ENCODE data around the gene BEGAIN. TPM values are rescaled to one million over a fixed set of nuclear protein-coding genes. Genes with fewer than 3 reads are reported as not detected.

The BEGAIN gene
- polyA plus RNA-seq, 4 donors: 1.3 to 13.5 (median 5.1) TPM

DNA sequence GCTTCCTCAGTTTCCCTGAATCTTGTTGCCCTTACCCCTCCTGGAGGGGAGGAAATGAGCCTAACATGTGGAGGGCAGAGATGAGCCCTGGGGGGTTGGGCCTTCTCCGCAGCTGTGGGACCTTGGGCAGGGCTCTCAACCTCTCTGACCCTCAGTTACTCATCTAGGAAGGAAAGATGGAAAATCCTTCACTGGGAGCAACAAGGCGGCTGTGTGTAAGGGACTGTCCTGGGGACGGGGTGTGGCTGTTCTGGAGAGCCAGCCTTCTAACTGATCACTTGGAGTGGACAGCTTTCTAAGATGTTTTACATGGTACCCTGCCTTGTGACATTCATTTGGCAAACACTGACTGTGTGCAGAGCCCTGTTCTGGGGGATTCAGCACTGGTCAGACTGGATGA lies 14.7 kb downstream of the BEGAIN start:
- H3K4me3 ChIP-seq (ENCODE audit: low read depth in 1 of 3, low read length in 3 of 3): no peak overlapping the region
- H3K27me3 ChIP-seq (ENCODE audit: control insufficient read depth in 3 of 3, insufficient read depth in 3 of 3, low read length in 3 of 3): peaks cover 4 to 65% (median 16%) of the 10 kb centered on the region in 3 donors
- no peaks in the 10 kb centered on the region for H3K4me1 ChIP-seq (ENCODE audit: control insufficient read depth in 3 of 3, insufficient read depth in 2 of 3, low read depth in 1 of 3, low read length in 2 of 3)
- H3K27ac ChIP-seq (ENCODE audit: low read depth in 1 of 3, low read length in 2 of 3): no peak overlapping the region
- DNase-seq: no peak
- H3K9me3 ChIP-seq (ENCODE audit: control insufficient read depth in 2 of 2, insufficient read depth in 1 of 2, low read depth in 1 of 2, low read length in 1 of 2): no peaks in the 10 kb centered on the region
- no peak for FAIRE-seq
- no peaks in the 10 kb centered on the region for H3K36me3 ChIP-seq (ENCODE audit: control insufficient read depth in 3 of 3, insufficient read depth in 2 of 3, low read depth in 1 of 3, low read length in 3 of 3)
- 39 to 72% (median 70%) methylated on average over 3 of the region's 3 CpGs for WGBS, 3 donors

DNA sequence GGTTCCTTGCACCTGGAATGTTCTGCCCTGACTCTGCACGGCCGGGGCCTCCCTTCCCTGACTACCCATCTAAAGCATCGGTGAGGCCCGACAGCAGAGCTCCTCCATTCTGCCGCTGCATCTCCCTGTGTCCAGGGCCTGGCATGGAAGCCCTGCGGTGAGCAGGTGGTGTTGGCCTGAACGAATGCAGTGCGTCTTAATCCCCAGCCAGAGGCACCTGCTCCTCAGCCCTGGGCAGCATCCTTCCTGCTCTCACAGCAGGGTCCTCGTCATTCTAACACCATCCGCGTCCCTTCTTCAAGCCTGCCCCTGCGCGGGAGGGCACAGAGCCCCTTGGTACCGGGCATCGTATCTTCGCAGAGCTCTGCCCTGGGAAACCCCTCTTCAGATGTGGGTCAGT lies 15.4 kb downstream of the BEGAIN start:
- 71 to 82% (median 75%) methylated on average over 16 of the region's 16 CpGs for WGBS, 3 donors

GRCh38 chr14:100570726-100571454 lies 16.3 kb downstream of the BEGAIN start:
- H3K27me3 ChIP-seq (ENCODE audit: control insufficient read depth in 3 of 3, insufficient read depth in 3 of 3, low read length in 3 of 3): peaks cover 11 to 79% (median 16%) of the 10 kb centered on the region in 3 donors
- H3K9me3 ChIP-seq (ENCODE audit: control insufficient read depth in 2 of 2, insufficient read depth in 1 of 2, low read depth in 1 of 2, low read length in 1 of 2): no peaks in the 10 kb centered on the region

More for the DNA sequence above, 15.4 kb downstream of the BEGAIN start:
- no peak for DNase-seq
- H3K9me3 ChIP-seq (ENCODE audit: control insufficient read depth in 2 of 2, insufficient read depth in 1 of 2, low read depth in 1 of 2, low read length in 1 of 2): no peaks in the 10 kb centered on the region
- no peaks in the 10 kb centered on the region for H3K36me3 ChIP-seq (ENCODE audit: control insufficient read depth in 3 of 3, insufficient read depth in 2 of 3, low read depth in 1 of 3, low read length in 3 of 3)
- H3K27ac ChIP-seq (ENCODE audit: low read depth in 1 of 3, low read length in 2 of 3): no peak overlapping the region
- H3K4me3 ChIP-seq (ENCODE audit: low read depth in 1 of 3, low read length in 3 of 3): no peak overlapping the region
- FAIRE-seq: no peak
- H3K4me1 ChIP-seq (ENCODE audit: control insufficient read depth in 3 of 3, insufficient read depth in 2 of 3, low read depth in 1 of 3, low read length in 2 of 3): no peaks in the 10 kb centered on the region
- peaks cover 9 to 69% (median 16%) of the 10 kb centered on the region in 3 donors for H3K27me3 ChIP-seq (ENCODE audit: control insufficient read depth in 3 of 3, insufficient read depth in 3 of 3, low read length in 3 of 3)

GRCh38 chr14:100569734-100570286 lies 17.4 kb downstream of the BEGAIN start:
- 25 to 34% (median 34%) methylated on average over 13 to 14 of the region's 14 CpGs for WGBS, 3 donors

More at GRCh38 chr14:100570726-100571454, 16.3 kb downstream of the BEGAIN start:
- no peak for FAIRE-seq
- no peak overlapping the region for H3K27ac ChIP-seq (ENCODE audit: low read depth in 1 of 3, low read length in 2 of 3)
- 66 to 74% (median 71%) methylated on average over 18 to 23 of the region's 23 CpGs for WGBS, 3 donors
- H3K4me3 ChIP-seq (ENCODE audit: low read depth in 1 of 3, low read length in 3 of 3): no peak overlapping the region
- H3K4me1 ChIP-seq (ENCODE audit: control insufficient read depth in 3 of 3, insufficient read depth in 2 of 3, low read depth in 1 of 3, low read length in 2 of 3): no peaks in the 10 kb centered on the region
- no peaks in the 10 kb centered on the region for H3K36me3 ChIP-seq (ENCODE audit: control insufficient read depth in 3 of 3, insufficient read depth in 2 of 3, low read depth in 1 of 3, low read length in 3 of 3)
- no peak for DNase-seq

DNA sequence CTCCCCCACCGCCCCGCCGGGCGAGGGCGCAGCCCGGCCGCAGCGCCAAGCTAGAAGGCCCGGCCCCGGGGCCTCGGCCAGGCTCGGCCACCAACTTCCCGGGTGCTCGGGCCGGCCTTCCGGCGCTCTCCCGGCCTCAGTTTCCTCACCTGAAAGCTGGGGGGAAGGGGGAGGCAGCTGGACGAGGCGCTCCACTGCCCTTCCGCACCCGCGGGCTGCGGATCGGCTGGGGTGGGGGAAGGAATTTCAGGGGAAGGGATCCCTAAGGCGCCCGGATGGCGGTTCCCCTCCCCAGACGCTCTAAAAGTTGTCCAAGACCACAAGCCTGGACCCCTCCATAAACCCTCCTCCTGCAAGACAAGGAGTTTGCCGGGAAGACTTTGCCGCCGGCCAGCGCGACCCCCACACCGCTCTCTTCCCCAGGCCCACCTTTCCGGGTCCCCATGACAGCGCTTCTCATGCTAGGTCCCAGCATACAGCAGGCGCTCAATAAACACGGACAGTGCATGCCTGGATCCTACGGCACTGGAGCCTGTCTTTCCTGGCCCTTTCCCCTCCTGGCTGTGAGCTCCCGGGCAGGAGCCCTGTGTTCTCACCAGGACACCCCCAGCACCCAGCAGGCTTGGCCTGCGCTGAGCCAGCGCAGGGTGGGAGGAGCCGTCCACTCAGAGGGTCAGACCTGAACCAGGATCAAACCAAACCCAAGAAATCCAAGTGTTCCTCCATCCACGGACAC lies 18.1 kb downstream of the BEGAIN start:
- WGBS, 3 donors: 5 to 12% (median 9%) methylated on average over 27 to 45 of the region's 45 CpGs
- no peaks in the 10 kb centered on the region for H3K36me3 ChIP-seq (ENCODE audit: control insufficient read depth in 3 of 3, insufficient read depth in 2 of 3, low read depth in 1 of 3, low read length in 3 of 3)
- no peaks in the 10 kb centered on the region for H3K4me1 ChIP-seq (ENCODE audit: control insufficient read depth in 3 of 3, insufficient read depth in 2 of 3, low read depth in 1 of 3, low read length in 2 of 3)
- peaks cover 11 to 75% (median 16%) of the 10 kb centered on the region in 3 donors for H3K27me3 ChIP-seq (ENCODE audit: control insufficient read depth in 3 of 3, insufficient read depth in 3 of 3, low read length in 3 of 3)
- no peak overlapping the region for H3K27ac ChIP-seq (ENCODE audit: low read depth in 1 of 3, low read length in 2 of 3)
- no peaks in the 10 kb centered on the region for H3K9me3 ChIP-seq (ENCODE audit: control insufficient read depth in 2 of 2, insufficient read depth in 1 of 2, low read depth in 1 of 2, low read length in 1 of 2)
- no peak for DNase-seq
- FAIRE-seq: no peak
- H3K4me3 ChIP-seq (ENCODE audit: low read depth in 1 of 3, low read length in 3 of 3): no peak overlapping the region

More at GRCh38 chr14:100569734-100570286, 17.4 kb downstream of the BEGAIN start:
- H3K4me1 ChIP-seq (ENCODE audit: control insufficient read depth in 3 of 3, insufficient read depth in 2 of 3, low read depth in 1 of 3, low read length in 2 of 3): no peaks in the 10 kb centered on the region
- H3K27me3 ChIP-seq (ENCODE audit: control insufficient read depth in 3 of 3, insufficient read depth in 3 of 3, low read length in 3 of 3): peaks cover 11 to 75% (median 16%) of the 10 kb centered on the region in 3 donors
- no peak for FAIRE-seq
- no peak overlapping the region for H3K4me3 ChIP-seq (ENCODE audit: low read depth in 1 of 3, low read length in 3 of 3)
- H3K9me3 ChIP-seq (ENCODE audit: control insufficient read depth in 2 of 2, insufficient read depth in 1 of 2, low read depth in 1 of 2, low read length in 1 of 2): no peaks in the 10 kb centered on the region
- no peak overlapping the region for H3K27ac ChIP-seq (ENCODE audit: low read depth in 1 of 3, low read length in 2 of 3)
- no peaks in the 10 kb centered on the region for H3K36me3 ChIP-seq (ENCODE audit: control insufficient read depth in 3 of 3, insufficient read depth in 2 of 3, low read depth in 1 of 3, low read length in 3 of 3)
- DNase-seq: no peak

- FAIRE-seq (no peak), DNase-seq (no peak)
- H3K4me3 ChIP-seq (ENCODE audit: low read depth in 1 of 3, low read length in 3 of 3): peak overlapping the region in 2 of 3 donors; percentile 19 to 30
Observed at GRCh38 chr14:100568164-100568997, 18.8 kb downstream of the BEGAIN start.

DNA sequence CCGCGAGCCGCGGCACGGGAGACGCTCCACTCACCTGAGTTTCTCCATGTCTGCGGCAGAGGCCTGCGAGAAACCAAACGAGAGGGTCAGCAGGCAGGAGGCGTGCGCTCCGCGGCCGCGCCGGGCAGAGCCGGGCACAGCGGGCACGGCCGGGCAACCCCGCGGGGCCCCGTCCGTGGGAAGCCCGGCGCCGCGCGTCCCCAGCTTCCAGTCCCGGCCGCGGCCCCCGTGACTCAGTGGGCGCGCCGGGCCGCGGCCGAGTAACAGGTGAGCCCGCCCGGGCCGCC lies 19.4 kb downstream of the BEGAIN start:
- FAIRE-seq (no peak), DNase-seq (no peak)
- Histone ChIP-seq H3K27me3 (ENCODE audit: control insufficient read depth in 3 of 3, insufficient read depth in 3 of 3, low read length in 3 of 3) (peaks cover 11 to 70% (median 14%) of the 10 kb centered on the region in 3 donors), H3K27ac (ENCODE audit: low read depth in 1 of 3, low read length in 2 of 3) (no peak overlapping the region), H3K36me3 (ENCODE audit: control insufficient read depth in 3 of 3, insufficient read depth in 2 of 3, low read depth in 1 of 3, low read length in 3 of 3) (no peaks in the 10 kb centered on the region), H3K4me3 (ENCODE audit: low read depth in 1 of 3, low read length in 3 of 3) (peak overlapping the region in 1 of 3 donors; percentile 30), H3K4me1 (ENCODE audit: control insufficient read depth in 3 of 3, insufficient read depth in 2 of 3, low read depth in 1 of 3, low read length in 2 of 3) (no peaks in the 10 kb centered on the region), H3K9me3 (ENCODE audit: control insufficient read depth in 2 of 2, insufficient read depth in 1 of 2, low read depth in 1 of 2, low read length in 1 of 2) (no peaks in the 10 kb centered on the region)
- 0 to 1% (median 1%) methylated on average over 2 to 42 of the region's 42 CpGs for WGBS, 3 donors

More at GRCh38 chr14:100568164-100568997, 18.8 kb downstream of the BEGAIN start:
- no peaks in the 10 kb centered on the region for H3K4me1 ChIP-seq (ENCODE audit: control insufficient read depth in 3 of 3, insufficient read depth in 2 of 3, low read depth in 1 of 3, low read length in 2 of 3)
- H3K9me3 ChIP-seq (ENCODE audit: control insufficient read depth in 2 of 2, insufficient read depth in 1 of 2, low read depth in 1 of 2, low read length in 1 of 2): no peaks in the 10 kb centered on the region
- no peaks in the 10 kb centered on the region for H3K36me3 ChIP-seq (ENCODE audit: control insufficient read depth in 3 of 3, insufficient read depth in 2 of 3, low read depth in 1 of 3, low read length in 3 of 3)
- H3K27ac ChIP-seq (ENCODE audit: low read depth in 1 of 3, low read length in 2 of 3): no peak overlapping the region
- 0 to 2% (median 1%) methylated on average over 63 to 100 of the region's 100 CpGs for WGBS, 3 donors
- H3K27me3 ChIP-seq (ENCODE audit: control insufficient read depth in 3 of 3, insufficient read depth in 3 of 3, low read length in 3 of 3): peaks cover 11 to 74% (median 15%) of the 10 kb centered on the region in 3 donors

Data from small intestine (tissue), 7 donors.